Measurements from ENCODE around the gene KLHL5.

KLHL5 gene

DNA sequence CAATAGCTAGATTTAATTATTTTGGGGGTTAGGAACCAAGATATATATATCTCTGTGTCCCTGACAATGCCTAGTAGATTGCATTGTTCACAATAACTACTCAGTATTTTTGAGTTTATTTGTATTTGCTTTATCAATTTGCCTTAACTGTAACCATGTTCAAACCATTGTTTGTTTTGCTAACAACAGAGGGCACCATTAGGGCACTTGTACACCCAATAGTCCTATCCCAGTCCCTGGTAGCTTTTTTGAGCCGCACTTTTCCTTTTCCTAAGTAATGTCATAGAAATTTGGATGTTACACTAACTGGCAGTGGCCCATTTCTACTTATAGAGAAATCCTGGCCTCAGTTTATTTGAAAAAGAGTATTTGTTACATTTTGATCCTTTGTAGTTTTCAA is 575 bp upstream of the KLHL5 start:
- Histone ChIP-seq H3K4me3 (ENCODE audit: low read depth, low read length) (no peak overlapping the region), H3K9me3 (ENCODE audit: control insufficient read depth, insufficient read depth, low read depth, low read length) (no peaks in the 10 kb centered on the region), H3K4me1 (ENCODE audit: control insufficient read depth, insufficient read depth, low read length) (peaks cover 18% of the 10 kb centered on the region), H3K27ac (ENCODE audit: low read depth, low read length) (no peak overlapping the region), H3K27me3 (ENCODE audit: control insufficient read depth, insufficient read depth, low read length) (no peaks in the 10 kb centered on the region), H3K36me3 (ENCODE audit: control insufficient read depth, insufficient read depth, low read length) (no peaks in the 10 kb centered on the region), H3K9ac (ENCODE audit: low read length) (no peak overlapping the region)

- peaks cover 18% of the 10 kb centered on the region for H3K4me1 ChIP-seq (ENCODE audit: control insufficient read depth, insufficient read depth, low read length)
- H3K36me3 ChIP-seq (ENCODE audit: control insufficient read depth, insufficient read depth, low read length): no peaks in the 10 kb centered on the region
- H3K27me3 ChIP-seq (ENCODE audit: control insufficient read depth, insufficient read depth, low read length): no peaks in the 10 kb centered on the region
- H3K9ac ChIP-seq (ENCODE audit: low read length): no peak overlapping the region
- H3K4me3 ChIP-seq (ENCODE audit: low read depth, low read length): no peak overlapping the region; the same call in 1 of the 2 replicates
- no peaks in the 10 kb centered on the region for H3K9me3 ChIP-seq (ENCODE audit: control insufficient read depth, insufficient read depth, low read depth, low read length)
- no peak overlapping the region for H3K27ac ChIP-seq (ENCODE audit: low read depth, low read length)
These were observed 702 bp downstream of the KLHL5 start for GRCh38 chr4:39062770-39063097.

- no peaks in the 10 kb centered on the region for H3K27me3 ChIP-seq (ENCODE audit: control insufficient read depth, insufficient read depth, low read length)
- no peaks in the 10 kb centered on the region for H3K9me3 ChIP-seq (ENCODE audit: control insufficient read depth, insufficient read depth, low read depth, low read length)
- no peaks in the 10 kb centered on the region for H3K36me3 ChIP-seq (ENCODE audit: control insufficient read depth, insufficient read depth, low read length)
- H3K27ac ChIP-seq (ENCODE audit: low read depth, low read length): no peak overlapping the region
- H3K4me3 ChIP-seq (ENCODE audit: low read depth, low read length): no peak overlapping the region
- H3K4me1 ChIP-seq (ENCODE audit: control insufficient read depth, insufficient read depth, low read length): peaks cover 18% of the 10 kb centered on the region
- no peak overlapping the region for H3K9ac ChIP-seq (ENCODE audit: low read length)
These were observed 1.4 kb downstream of the KLHL5 start for GRCh38 chr4:39063430-39063829.

GRCh38 chr4:39066371-39066770 is 4.3 kb downstream of the KLHL5 start:
- Histone ChIP-seq H3K36me3 (ENCODE audit: control insufficient read depth, insufficient read depth, low read length) (no peaks in the 10 kb centered on the region), H3K9me3 (ENCODE audit: control insufficient read depth, insufficient read depth, low read depth, low read length) (no peaks in the 10 kb centered on the region), H3K9ac (ENCODE audit: low read length) (no peak overlapping the region), H3K27me3 (ENCODE audit: control insufficient read depth, insufficient read depth, low read length) (no peaks in the 10 kb centered on the region), H3K4me1 (ENCODE audit: control insufficient read depth, insufficient read depth, low read length) (peaks cover 17% of the 10 kb centered on the region), H3K27ac (ENCODE audit: low read depth, low read length) (no peak overlapping the region), H3K4me3 (ENCODE audit: low read depth, low read length) (no peak overlapping the region)

- peaks cover 10% of the 10 kb centered on the region for H3K4me1 ChIP-seq (ENCODE audit: control insufficient read depth, insufficient read depth, low read length)
- no peak overlapping the region for H3K4me3 ChIP-seq (ENCODE audit: low read depth, low read length)
- no peak overlapping the region for H3K9ac ChIP-seq (ENCODE audit: low read length)
- H3K9me3 ChIP-seq (ENCODE audit: control insufficient read depth, insufficient read depth, low read depth, low read length): no peaks in the 10 kb centered on the region
- H3K36me3 ChIP-seq (ENCODE audit: control insufficient read depth, insufficient read depth, low read length): no peaks in the 10 kb centered on the region
- H3K27ac ChIP-seq (ENCODE audit: low read depth, low read length): no peak overlapping the region
- H3K27me3 ChIP-seq (ENCODE audit: control insufficient read depth, insufficient read depth, low read length): no peaks in the 10 kb centered on the region
These were observed 5.0 kb downstream of the KLHL5 start for GRCh38 chr4:39067031-39067430.

DNA sequence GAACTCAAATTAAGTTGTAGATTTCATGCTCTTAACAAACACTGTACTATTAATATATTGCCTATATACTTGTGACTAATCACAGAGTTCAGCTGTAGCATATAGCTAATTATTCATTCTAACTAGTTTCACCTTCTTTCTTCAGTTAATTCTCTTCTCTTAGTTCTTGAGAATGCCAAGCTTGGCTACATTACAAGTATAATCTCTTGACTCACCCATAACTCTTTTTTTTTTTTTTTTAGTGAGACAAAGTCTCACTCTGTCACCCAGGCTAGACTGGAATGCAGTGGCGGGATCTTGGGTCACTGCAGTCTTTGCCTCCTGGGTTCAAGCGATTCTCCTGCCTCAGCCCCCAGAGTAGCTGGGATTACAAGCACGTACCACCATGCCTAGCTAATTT is 5.4 kb downstream of the KLHL5 start:
- Histone ChIP-seq H3K9me3 (ENCODE audit: control insufficient read depth, insufficient read depth, low read depth, low read length) (no peaks in the 10 kb centered on the region), H3K36me3 (ENCODE audit: control insufficient read depth, insufficient read depth, low read length) (no peaks in the 10 kb centered on the region), H3K4me3 (ENCODE audit: low read depth, low read length) (no peak overlapping the region), H3K9ac (ENCODE audit: low read length) (no peak overlapping the region), H3K27me3 (ENCODE audit: control insufficient read depth, insufficient read depth, low read length) (no peaks in the 10 kb centered on the region), H3K4me1 (ENCODE audit: control insufficient read depth, insufficient read depth, low read length) (peaks cover 7% of the 10 kb centered on the region), H3K27ac (ENCODE audit: low read depth, low read length) (no peak overlapping the region)

DNA sequence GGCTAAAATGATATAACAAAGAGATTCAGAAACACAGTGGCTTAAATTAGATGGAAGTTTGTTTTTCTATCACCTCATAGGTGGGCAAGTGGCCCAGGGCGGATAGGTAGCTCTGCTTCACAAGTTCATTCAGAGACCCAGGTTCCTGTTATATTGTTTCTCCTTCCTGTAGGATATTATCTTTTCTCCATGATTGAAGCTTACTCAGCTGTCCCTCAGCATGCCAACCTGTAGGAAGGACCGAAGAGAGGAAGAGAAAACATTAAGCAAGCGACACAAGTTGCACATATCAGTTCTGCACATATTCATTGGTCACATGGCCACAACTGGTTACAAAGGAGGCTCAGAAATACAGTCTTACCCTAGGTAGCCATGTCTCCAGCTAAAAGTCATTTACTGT is 6.9 kb downstream of the KLHL5 start:
- Histone ChIP-seq H3K36me3 (ENCODE audit: control insufficient read depth, insufficient read depth, low read length) (no peaks in the 10 kb centered on the region), H3K4me1 (ENCODE audit: control insufficient read depth, insufficient read depth, low read length) (no peaks in the 10 kb centered on the region), H3K9me3 (ENCODE audit: control insufficient read depth, insufficient read depth, low read depth, low read length) (no peaks in the 10 kb centered on the region), H3K4me3 (ENCODE audit: low read depth, low read length) (no peak overlapping the region), H3K9ac (ENCODE audit: low read length) (no peak overlapping the region), H3K27ac (ENCODE audit: low read depth, low read length) (no peak overlapping the region), H3K27me3 (ENCODE audit: control insufficient read depth, insufficient read depth, low read length) (no peaks in the 10 kb centered on the region)

GRCh38 chr4:39078829-39079228 is 16.8 kb downstream of the KLHL5 start:
- Histone ChIP-seq H3K36me3 (ENCODE audit: control insufficient read depth, insufficient read depth, low read length) (0 out of 2 replicates have a peak, but pooled peaks cover 5% of the 10 kb centered on the region), H3K27me3 (ENCODE audit: control insufficient read depth, insufficient read depth, low read length) (no peaks in the 10 kb centered on the region), H3K9me3 (ENCODE audit: control insufficient read depth, insufficient read depth, low read depth, low read length) (no peaks in the 10 kb centered on the region), H3K4me3 (ENCODE audit: low read depth, low read length) (no peak overlapping the region), H3K27ac (ENCODE audit: low read depth, low read length) (no peak overlapping the region), H3K9ac (ENCODE audit: low read length) (no peak overlapping the region), H3K4me1 (ENCODE audit: control insufficient read depth, insufficient read depth, low read length) (no peaks in the 10 kb centered on the region)

DNA sequence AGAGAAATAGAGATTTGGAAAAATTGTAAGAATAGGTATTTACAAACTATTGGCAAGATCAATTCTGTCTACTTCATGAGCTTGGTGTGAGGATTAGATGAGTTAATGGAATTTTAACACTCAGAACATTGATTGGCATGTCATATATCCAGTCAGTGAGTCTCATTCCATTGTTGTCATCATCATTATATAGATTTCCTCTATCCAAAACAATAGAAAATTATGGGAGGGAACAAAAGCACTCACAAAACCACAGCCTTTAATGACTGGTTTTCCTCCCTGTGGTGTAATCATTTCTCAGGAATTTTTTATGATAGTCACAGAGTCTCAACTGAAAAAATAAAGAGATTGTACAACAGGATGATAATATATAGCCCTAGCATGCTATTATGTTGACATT is 21.1 kb downstream of the KLHL5 start:
- no peaks in the 10 kb centered on the region for H3K4me1 ChIP-seq (ENCODE audit: control insufficient read depth, insufficient read depth, low read length)
- H3K4me3 ChIP-seq (ENCODE audit: low read depth, low read length): no peak overlapping the region
- no peak overlapping the region for H3K27ac ChIP-seq (ENCODE audit: low read depth, low read length)
- H3K36me3 ChIP-seq (ENCODE audit: control insufficient read depth, insufficient read depth, low read length): peaks cover 8% of the 10 kb centered on the region; the same call in 1 of the 2 replicates
- H3K27me3 ChIP-seq (ENCODE audit: control insufficient read depth, insufficient read depth, low read length): no peaks in the 10 kb centered on the region
- no peaks in the 10 kb centered on the region for H3K9me3 ChIP-seq (ENCODE audit: control insufficient read depth, insufficient read depth, low read depth, low read length)
- H3K9ac ChIP-seq (ENCODE audit: low read length): no peak overlapping the region

DNA sequence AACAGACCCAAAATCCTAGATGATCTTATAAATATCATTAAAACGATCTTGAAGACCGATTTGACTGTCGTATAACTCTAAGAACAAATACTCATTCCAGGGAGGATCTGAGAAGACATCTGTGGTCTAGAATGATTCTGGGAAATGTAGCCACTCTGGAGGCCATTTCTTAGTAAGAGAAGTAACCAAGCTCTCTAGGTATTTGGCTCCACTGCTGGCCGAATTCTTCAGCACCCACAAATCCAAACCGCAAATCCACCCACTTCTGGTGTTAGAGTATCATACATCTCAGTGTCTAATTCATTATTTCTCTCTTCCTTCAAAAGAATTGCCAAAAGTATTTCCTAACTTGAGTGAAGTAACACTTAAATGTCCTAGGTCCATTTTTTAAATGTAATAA is 23.9 kb downstream of the KLHL5 start:
- Histone ChIP-seq H3K36me3 (ENCODE audit: control insufficient read depth, insufficient read depth, low read length) (peaks cover 8% of the 10 kb centered on the region; the same call in 1 of the 2 replicates), H3K27me3 (ENCODE audit: control insufficient read depth, insufficient read depth, low read length) (no peaks in the 10 kb centered on the region), H3K4me3 (ENCODE audit: low read depth, low read length) (no peak overlapping the region)

DNA sequence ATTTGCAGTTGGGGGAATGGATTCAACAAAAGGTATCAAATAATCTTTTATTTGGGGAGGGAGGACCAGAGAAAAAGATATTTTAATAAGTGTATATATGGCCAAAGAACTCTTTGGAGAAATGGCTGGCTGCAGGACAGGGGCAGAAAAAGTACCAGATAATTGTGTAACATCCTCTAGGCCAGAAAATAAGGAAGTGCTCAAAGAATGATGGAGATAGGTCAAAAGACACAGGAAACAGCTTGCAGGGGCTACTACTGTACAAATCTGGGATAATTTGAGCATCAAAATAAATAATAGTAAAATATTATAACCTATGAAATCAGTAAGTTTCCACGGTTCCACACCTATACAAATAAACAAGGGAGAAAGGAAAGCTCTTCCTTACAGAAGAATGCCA is 34.8 kb downstream of the KLHL5 start:
- no peaks in the 10 kb centered on the region for H3K27me3 ChIP-seq (ENCODE audit: control insufficient read depth, insufficient read depth, low read length)
- no peak overlapping the region for H3K4me3 ChIP-seq (ENCODE audit: low read depth, low read length)
- H3K4me1 ChIP-seq (ENCODE audit: control insufficient read depth, insufficient read depth, low read length): no peaks in the 10 kb centered on the region
- no peak overlapping the region for H3K9ac ChIP-seq (ENCODE audit: low read length)
- no peaks in the 10 kb centered on the region for H3K9me3 ChIP-seq (ENCODE audit: control insufficient read depth, insufficient read depth, low read depth, low read length)
- H3K36me3 ChIP-seq (ENCODE audit: control insufficient read depth, insufficient read depth, low read length): peaks cover 4% of the 10 kb centered on the region; the same call in 1 of the 2 replicates
- no peak overlapping the region for H3K27ac ChIP-seq (ENCODE audit: low read depth, low read length)

More for the DNA sequence above, 23.9 kb downstream of the KLHL5 start:
- no peaks in the 10 kb centered on the region for H3K4me1 ChIP-seq (ENCODE audit: control insufficient read depth, insufficient read depth, low read length)
- H3K9ac ChIP-seq (ENCODE audit: low read length): no peak overlapping the region
- H3K9me3 ChIP-seq (ENCODE audit: control insufficient read depth, insufficient read depth, low read depth, low read length): no peaks in the 10 kb centered on the region
- H3K27ac ChIP-seq (ENCODE audit: low read depth, low read length): no peak overlapping the region

DNA sequence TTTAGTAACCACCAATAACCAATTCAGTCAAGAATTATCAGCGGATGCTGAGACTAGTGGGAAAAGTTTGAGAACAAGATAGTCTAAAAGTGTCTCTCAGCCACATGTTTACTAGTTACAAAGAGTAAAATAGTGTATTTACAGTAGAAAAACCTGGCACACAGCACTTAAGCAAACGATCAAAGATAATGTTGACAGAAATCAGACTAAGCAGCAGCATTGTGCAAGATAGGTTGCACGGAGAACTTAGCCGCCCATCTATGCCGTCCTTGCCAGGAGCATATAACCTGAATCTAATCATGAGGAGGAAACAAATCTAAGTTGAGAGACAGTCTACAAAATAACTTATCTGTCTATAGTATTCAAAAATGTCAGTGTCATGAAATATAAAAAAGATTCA is 35.3 kb downstream of the KLHL5 start:
- H3K27me3 ChIP-seq (ENCODE audit: control insufficient read depth, insufficient read depth, low read length): no peaks in the 10 kb centered on the region
- no peaks in the 10 kb centered on the region for H3K4me1 ChIP-seq (ENCODE audit: control insufficient read depth, insufficient read depth, low read length)
- no peaks in the 10 kb centered on the region for H3K9me3 ChIP-seq (ENCODE audit: control insufficient read depth, insufficient read depth, low read depth, low read length)
- no peak overlapping the region for H3K4me3 ChIP-seq (ENCODE audit: low read depth, low read length)
- H3K27ac ChIP-seq (ENCODE audit: low read depth, low read length): no peak overlapping the region
- peaks cover 4% of the 10 kb centered on the region; the same call in 1 of the 2 replicates for H3K36me3 ChIP-seq (ENCODE audit: control insufficient read depth, insufficient read depth, low read length)
- no peak overlapping the region for H3K9ac ChIP-seq (ENCODE audit: low read length)

Measured in HUES6 (cell line).